ENCODE results near the gene CCN5.
"Not testable (repeated sequence)": the region's sequence is repeated elsewhere in the genome, so short reads cannot be mapped to it uniquely, and the experiment has no call there.

The CCN5 gene

GRCh38 chr20:44761423-44761822 is 46.3 kb downstream of the CCN5 start:
- peak; percentile 42 for DNase-seq

DNA sequence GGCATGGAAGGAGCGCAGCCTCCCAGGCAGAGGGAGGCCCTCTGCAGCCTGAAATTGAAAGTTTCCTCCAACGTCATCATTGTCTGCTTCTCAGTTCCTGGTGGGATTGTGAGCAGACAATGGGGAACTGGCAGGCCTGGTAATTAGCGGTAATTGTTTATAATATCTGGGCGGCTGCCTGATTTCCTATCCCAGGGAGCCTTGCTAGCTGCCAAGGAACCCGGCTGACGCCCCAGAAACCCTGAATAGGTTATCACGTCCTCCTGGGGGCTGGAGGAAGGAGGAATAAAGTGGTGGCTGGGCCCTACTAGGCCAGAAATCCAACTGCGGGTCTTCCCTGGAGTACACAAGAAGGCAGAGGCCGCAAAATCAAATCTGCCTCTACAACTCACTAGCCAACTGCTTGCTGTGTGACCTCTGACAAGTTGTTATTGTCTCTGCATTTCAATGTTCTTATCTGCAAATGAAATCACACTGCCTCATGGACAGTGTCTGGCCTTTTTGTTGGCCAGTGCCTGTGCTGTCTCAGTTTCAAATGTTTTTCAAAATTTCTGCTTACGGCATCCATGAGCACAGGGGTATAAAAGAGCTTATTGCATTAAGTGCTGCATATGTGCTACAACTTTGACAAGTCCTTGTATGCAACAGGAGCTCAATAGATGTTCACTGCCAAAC is 47.4 kb downstream of the CCN5 start:
- DNase-seq, result no peak

GRCh38 chr20:44763798-44764197 is 48.6 kb downstream of the CCN5 start:
- not testable (repeated sequence) for DNase-seq

DNA sequence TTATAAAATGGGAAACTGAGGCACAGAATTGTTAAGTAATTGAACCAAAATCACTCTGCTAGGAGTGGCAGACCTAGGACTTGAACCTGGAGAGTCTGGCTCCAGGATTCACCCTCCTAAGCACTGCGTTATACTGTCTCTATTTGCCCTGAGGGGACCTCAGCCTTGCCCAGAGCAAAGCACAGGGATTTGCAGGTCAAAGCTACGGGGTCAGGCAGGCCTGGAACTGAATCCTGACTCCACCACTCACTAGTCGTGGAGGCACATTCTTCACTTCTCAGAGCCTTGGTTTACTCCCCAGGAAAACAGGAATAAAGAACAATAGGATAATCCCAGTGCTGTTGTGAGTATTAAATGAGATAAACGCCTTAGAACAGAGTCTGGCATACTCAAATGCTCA is 49.9 kb downstream of the CCN5 start:
- DNase-seq, result no peak

DNA sequence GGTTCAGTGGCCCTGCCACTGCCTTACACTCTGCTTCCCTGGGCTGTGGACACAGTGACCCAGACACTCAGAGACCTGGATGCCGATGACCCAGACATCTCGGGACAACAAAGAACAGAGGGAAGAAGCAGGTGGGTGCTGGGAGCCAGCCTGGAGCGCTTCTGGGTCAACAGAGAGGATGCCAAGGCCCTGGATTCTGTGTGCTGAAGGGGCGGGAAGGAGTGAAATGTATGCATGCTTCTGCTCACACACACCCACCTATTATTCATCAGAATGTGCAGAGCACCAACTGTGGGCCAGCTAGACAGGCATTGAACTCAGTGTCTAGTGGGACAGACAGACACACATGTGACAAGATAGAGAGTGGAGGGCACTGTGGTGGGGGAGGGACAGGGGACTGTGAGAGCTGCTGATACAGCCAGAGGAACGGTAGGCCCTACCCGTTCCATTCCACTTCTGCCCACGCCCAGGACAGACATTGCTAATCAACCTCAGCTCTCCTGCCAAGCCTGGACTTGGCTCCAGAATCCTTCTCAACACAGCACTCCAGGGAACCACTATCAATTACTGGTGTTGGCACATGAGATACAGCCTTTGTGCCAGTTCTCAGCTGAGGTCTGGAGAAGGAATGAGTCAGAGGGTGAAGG is 50.7 kb downstream of the CCN5 start:
- no peak for DNase-seq

DNA sequence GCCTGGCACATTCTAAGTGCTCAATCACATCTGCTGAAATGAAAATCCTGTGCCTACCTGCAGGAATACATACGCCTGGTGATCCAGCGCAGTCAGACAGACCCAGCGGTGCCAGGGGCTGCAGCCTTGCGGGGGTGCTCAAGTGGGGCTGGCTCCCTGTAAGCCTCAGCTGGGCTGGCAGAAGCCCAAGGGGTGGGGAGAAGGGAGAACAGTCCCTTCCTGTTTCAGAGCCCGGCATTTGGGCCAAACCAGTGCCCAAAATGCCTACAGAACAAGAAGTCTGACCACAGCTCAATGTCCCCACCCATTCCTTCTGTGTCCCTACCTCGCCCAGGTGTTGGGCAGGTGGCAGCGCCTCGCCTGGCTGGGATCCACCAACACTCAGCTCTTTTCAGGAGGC is 53.1 kb downstream of the CCN5 start:
- DNase-seq, result peak; percentile 66

- DNase-seq, result no peak
These were observed 53.8 kb downstream of the CCN5 start for GRCh38 chr20:44768854-44769480.

DNA sequence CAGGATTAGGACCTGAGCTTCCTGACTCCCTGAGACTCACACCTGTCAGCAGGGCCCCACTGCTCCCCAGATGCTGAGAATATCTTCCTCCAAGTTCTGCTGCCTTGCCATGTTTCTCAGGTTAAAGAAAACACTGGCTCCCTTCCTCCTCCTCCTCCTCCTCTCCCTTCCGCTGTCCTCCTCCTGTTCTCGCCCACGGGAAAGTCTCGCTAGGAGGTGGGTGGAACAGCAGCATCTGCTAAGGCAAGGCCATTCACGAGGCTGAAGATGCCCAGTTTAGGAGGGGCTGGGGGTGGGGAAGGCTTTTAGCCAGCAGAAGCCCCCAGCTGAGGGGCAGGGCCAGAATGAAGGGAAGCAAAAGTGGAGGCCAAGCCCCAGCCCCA is 54.3 kb downstream of the CCN5 start:
- DNase-seq, result no peak

DNA sequence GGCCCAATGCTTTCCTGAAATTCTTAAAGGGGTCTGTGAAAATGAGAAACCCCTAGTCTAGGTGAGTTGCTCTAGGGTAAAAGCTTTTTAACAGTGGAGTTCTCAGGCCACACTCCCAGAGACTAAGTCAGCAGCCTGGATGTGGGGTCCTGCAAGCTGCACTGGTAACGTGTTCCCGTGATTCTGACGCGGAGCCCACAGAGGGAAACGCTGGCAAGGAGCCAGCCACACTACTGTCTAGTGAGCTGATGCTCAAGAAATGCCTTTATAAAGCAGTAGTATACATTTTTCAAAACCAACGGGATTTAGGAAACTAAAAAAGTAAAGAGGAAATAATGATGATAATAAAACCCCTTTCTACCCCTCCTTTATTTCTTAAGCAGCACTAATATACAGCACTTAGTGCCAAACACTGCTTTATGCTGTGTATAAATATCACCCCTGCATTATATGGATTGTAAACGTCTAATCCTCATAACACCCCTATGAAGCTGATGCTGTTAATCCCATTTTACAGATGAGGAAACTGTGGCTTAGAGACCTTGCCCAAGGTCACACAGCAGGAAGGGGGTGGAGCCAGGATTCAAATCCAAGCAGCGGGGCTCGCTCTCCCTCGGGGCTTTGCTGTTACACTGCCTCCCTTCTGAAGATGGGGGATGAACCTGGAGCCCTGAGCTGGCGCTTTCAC is 55.5 kb downstream of the CCN5 start:
- no peak for DNase-seq

GRCh38 chr20:44771172-44771535 is 56.0 kb downstream of the CCN5 start:
- DNase-seq, result no peak

GRCh38 chr20:44772636-44773035 is 57.5 kb downstream of the CCN5 start:
- no peak for DNase-seq

- DNase-seq, result no peak
These were observed 58.1 kb downstream of the CCN5 start for GRCh38 chr20:44773070-44773829.

- DNase-seq, result peak; percentile 57
These were observed 61.8 kb downstream of the CCN5 start for GRCh38 chr20:44776980-44777379.

All from RPMI8226 (cell line).